Breast epithelium (tissue), 3 donors: ENCODE results near the gene ADH1C.

Experiments used
- CTCF ChIP-seq, 3 donors: fragments of 450-650 bp; IDR thresholded peaks; one replicate each; pipeline ENCODE4 v1.5.1; 2016 to 2017; ENCODE audit warnings: antibody characterized with exemption in 3 of 3, mild to moderate bottlenecking in 3 of 3, moderate library complexity in 3 of 3
- POLR2AphosphoS5 ChIP-seq, 3 donors: sonication (generic); formaldehyde crosslinking; IDR thresholded peaks; one replicate each; pipeline ENCODE4 v1.6.1; 2017; ENCODE audit warnings: antibody characterized with exemption in 3 of 3

- TF ChIP-seq CTCF (IDR thresholded peaks at IDR 0.05) (no peak), POLR2AphosphoS5 (IDR thresholded peaks at IDR 0.05) (peak in 2 of 3 donors; percentile 72 to 90)
Observed at GRCh38 chr4:99323756-99324155, 28.8 kb downstream of the ADH1C start.
